Epithelial cell of umbilical artery (primary cell): Measurements from ENCODE around the gene ALKBH8. TPM values are rescaled to one million over a fixed set of nuclear protein-coding genes. Genes with fewer than 3 reads are reported as not detected.

Source experiments
- total RNA-seq: library from RNA; depleted of rRNA; stranded (reverse); fragments of >200 nt; gene quantifications from 2 replicates; pipeline ENCODE4 v1.2.3, GENCODE V29; 2014

ALKBH8 gene, protein sequence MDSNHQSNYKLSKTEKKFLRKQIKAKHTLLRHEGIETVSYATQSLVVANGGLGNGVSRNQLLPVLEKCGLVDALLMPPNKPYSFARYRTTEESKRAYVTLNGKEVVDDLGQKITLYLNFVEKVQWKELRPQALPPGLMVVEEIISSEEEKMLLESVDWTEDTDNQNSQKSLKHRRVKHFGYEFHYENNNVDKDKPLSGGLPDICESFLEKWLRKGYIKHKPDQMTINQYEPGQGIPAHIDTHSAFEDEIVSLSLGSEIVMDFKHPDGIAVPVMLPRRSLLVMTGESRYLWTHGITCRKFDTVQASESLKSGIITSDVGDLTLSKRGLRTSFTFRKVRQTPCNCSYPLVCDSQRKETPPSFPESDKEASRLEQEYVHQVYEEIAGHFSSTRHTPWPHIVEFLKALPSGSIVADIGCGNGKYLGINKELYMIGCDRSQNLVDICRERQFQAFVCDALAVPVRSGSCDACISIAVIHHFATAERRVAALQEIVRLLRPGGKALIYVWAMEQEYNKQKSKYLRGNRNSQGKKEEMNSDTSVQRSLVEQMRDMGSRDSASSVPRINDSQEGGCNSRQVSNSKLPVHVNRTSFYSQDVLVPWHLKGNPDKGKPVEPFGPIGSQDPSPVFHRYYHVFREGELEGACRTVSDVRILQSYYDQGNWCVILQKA
- total RNA-seq, result 10.4 and 13.5 TPM in 2 replicates

GRCh38 chr11:107565219-107565937 lies at the start of gene ALKBH8:
TSS of gene ALKBH8 (minus strand) at chr11:107565735. CDS start at chr11:107560893, 4,842 bp downstream.

DNA sequence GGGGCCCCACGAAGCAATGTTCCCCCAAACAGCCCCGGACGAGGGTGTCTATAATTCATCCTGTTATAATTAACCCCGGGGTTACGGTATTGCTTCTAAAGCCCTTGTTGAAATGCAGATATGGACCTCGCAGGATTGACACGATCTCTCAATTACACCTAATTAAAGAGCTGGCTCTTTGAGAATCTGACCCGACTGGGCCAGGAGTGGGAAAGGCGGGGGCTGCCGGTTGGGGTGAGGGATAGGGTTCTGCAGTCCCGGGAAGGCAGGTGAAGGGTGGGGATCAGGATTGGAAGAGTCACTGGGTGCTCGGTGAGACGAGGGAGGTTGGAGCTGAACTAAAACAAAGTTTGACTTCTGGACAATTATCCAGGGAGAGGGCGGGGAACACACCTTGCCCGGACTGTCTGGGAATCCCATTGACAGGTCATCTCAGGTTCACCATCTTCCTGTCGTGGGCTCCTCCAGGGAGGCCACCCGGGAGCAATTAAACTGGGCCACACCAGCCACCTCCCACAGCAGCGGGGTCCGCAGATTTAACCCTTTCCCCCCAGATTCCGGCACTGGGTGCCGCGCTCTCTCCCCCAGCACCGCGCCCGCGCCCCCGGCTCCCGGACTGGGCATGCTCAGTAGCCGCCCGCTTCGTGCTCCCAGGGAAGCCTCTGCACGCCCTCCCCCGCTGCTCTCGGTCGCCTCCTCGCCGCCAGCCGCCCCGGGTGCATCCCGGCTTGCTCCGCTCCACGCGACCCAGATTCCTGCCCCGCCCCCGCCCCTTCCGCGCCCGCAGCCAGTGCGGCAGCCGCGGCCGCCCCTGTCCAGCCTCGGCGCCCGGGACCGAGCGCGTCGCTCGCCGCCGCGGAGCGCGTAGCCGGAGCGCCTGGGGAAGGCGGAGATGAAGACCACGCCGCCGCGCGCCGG lies 25.2 kb upstream of the ALKBH8 start, which contains the start of gene ELMOD1:
TSS of gene ELMOD1 (plus strand) at position 688 of the 918 bp plus-strand sequence. CDS start 27,043 bp downstream, outside the sequence.

GRCh38 chr11:107457558-107458271 lies 107.8 kb downstream of the ALKBH8 start, which contains the start of gene CWF19L2:
TSS of gene CWF19L2 (minus strand) at chr11:107457825. CDS start at chr11:107457816, 9 bp downstream.

Other genes starting within 250 kb of the ALKBH8 start
- gene CWF19L2, start 107.9 kb downstream of the ALKBH8 start, total RNA-seq, result 10.4 and 15.5 TPM in 2 replicates
- under 0.01 and 0.30 TPM in 2 replicates for gene ELMOD1, start 25.4 kb upstream of the ALKBH8 start, total RNA-seq
- gene SLN, start 146.3 kb upstream of the ALKBH8 start, total RNA-seq, result 0.32 TPM in 1 of 2 replicates, not detected in the other